HepG2 (cell line): ENCODE results near the gene SLC17A5. TPM values are rescaled to one million over a fixed set of nuclear protein-coding genes. Genes with fewer than 3 reads are reported as not detected.

ENCODE experiments used
- ETS1 ChIP-seq: sonication (generic); formaldehyde crosslinking; IDR thresholded peaks from 2 replicates; pipeline ENCODE4 v1.4.0; 2020; ENCODE audit warnings: missing genetic modification reagents
- HNRNPUL1 ChIP-seq: fragments of 200-400 bp; formaldehyde crosslinking; IDR thresholded peaks from 2 replicates; pipeline ENCODE4 v1.6.1; 2017; ENCODE audit warnings: low read depth, mild to moderate bottlenecking, low read length, moderate library complexity
- IRF2 ChIP-seq: IDR thresholded peaks from 2 replicates; pipeline ENCODE4 v1.6.1; 2018; ENCODE audit warnings: missing genetic modification reagents, missing compliant biosample characterization
- JARID2 ChIP-seq: sonication (generic); formaldehyde crosslinking; IDR thresholded peaks from 2 replicates; pipeline ENCODE4 v1.8.1; 2023; ENCODE audit warnings: missing genetic modification reagents, inconsistent platforms; ENCODE audit not compliant: insufficient replicate concordance
- KDM1A ChIP-seq: IDR thresholded peaks from 2 replicates; pipeline ENCODE4 v1.6.1; 2016; ENCODE audit warnings: missing compliant biosample characterization
- NFIB ChIP-seq: sonication (generic); formaldehyde crosslinking; IDR thresholded peaks from 2 replicates; pipeline ENCODE4 v1.9.0; 2021; ENCODE audit warnings: missing genetic modification reagents, mild to moderate bottlenecking, borderline replicate concordance
- TAF1 ChIP-seq: sonication (generic); formaldehyde crosslinking; IDR thresholded peaks from 2 replicates; pipeline ENCODE4 v1.4.0; 2020; ENCODE audit warnings: missing genetic modification reagents
- ZNF503 ChIP-seq: sonication (generic); formaldehyde crosslinking; IDR thresholded peaks from 2 replicates; pipeline ENCODE4 v1.4.0; 2020; ENCODE audit warnings: missing genetic modification reagents
- ZNF646 ChIP-seq: sonication (generic); formaldehyde crosslinking; IDR thresholded peaks from 2 replicates; pipeline ENCODE4 v1.9.0; 2021; ENCODE audit warnings: mild to moderate bottlenecking, missing genetic modification reagents
- ZNF678 ChIP-seq: sonication (generic); formaldehyde crosslinking; IDR thresholded peaks from 2 replicates; pipeline ENCODE4 v1.4.0; 2020; ENCODE audit warnings: mild to moderate bottlenecking, missing genetic modification reagents
- ZNF792 ChIP-seq: IDR thresholded peaks from 2 replicates; pipeline ENCODE4 v1.6.1; 2016
- ZNF841 ChIP-seq: sonication (generic); formaldehyde crosslinking; IDR thresholded peaks from 2 replicates; pipeline ENCODE4 v1.8.1; 2023; ENCODE audit warnings: missing genetic modification reagents, borderline replicate concordance
- polyA plus RNA-seq, 8 experiments: library from polyadenylated mRNA; depleted of rRNA in 3 of 8; stranded (reverse) in 7 of 8; unstranded in 1 of 8; fragments of >200 nt; fragmentation: Illumina TruSeq in 4 of 8; extraction: Trizol in 4 of 8; gene quantifications; 2 replicates each; pipeline versions ENCODE4 v1.2.1 to v1.2.3, GENCODE V29; 2011 to 2016; ENCODE audit warnings: low read depth in 4 of 8, missing spikeins in 1 of 8, mixed read lengths in 1 of 8; ENCODE audit not compliant: insufficient read depth in 1 of 8
- total RNA-seq, 5 experiments: library from RNA; depleted of rRNA; stranded (reverse); fragments of >200 nt; fragmentation: Illumina TruSeq; extraction: Trizol; gene quantifications; 2 replicates each; pipeline ENCODE4 v1.2.3, GENCODE V29; 2016; ENCODE audit warnings: low read depth in 1 of 5

The SLC17A5 gene
- total and polyA plus RNA-seq, 2 of the 13 experiments (the other 11 are each of a cell fraction or from before 2014, with no cell fraction given) = 18.3 to 20.5 TPM

GRCh38 chr6:73657201-73657600, 3.4 kb upstream of the SLC17A5 start (continued):
- TF ChIP-seq ZNF646 (CRISPR knock-in tag) = no peak
- TF ChIP-seq ZNF503 (CRISPR knock-in tag) = no peak
- TF ChIP-seq HNRNPUL1 = no peak
- TF ChIP-seq IRF2 (CRISPR knock-in tag) = no peak
- no peak for TF ChIP-seq NFIB
- no peak for TF ChIP-seq KDM1A (CRISPR knock-in tag)
- no peak for TF ChIP-seq TAF1 (CRISPR knock-in tag)
- no peak for TF ChIP-seq ZNF678
- no peak for TF ChIP-seq ETS1
- no peak for TF ChIP-seq ZNF792
- no peak for TF ChIP-seq ZNF841 (CRISPR knock-in tag)
- TF ChIP-seq JARID2 (CRISPR knock-in tag) = no peak
